Memory B cell (primary cell): Measurements from ENCODE around the gene UBE2R2.
"Not testable (repeated sequence)": the region's sequence is repeated elsewhere in the genome, so short reads cannot be mapped to it uniquely, and the experiment has no call there.

Experiments used
- ATAC-seq: fragments of 150-1000 bp; cut with Tn5 transposase; 2 replicates; pipeline ENCODE4 v1.10.0; 2021; ENCODE audit warnings: low read depth, mild to moderate bottlenecking, moderate library complexity
- DNase-seq, 2 donors: peaks; one replicate each; pipeline ENCODE4 v3.0.0; 2022; ENCODE audit warnings: low spot score in 2 of 2
- H3K27ac Mint-ChIP-seq: one replicate; pipeline ENCODE4 v1.8.0; 2022; ENCODE audit warnings: mild to moderate bottlenecking, moderate library complexity, mixed read lengths
- H3K27me3 Mint-ChIP-seq: one replicate; pipeline ENCODE4 v1.8.0; 2022; ENCODE audit warnings: mixed read lengths
- H3K36me3 Mint-ChIP-seq: one replicate; pipeline ENCODE4 v1.8.0; 2022; ENCODE audit warnings: mild to moderate bottlenecking, mixed read lengths
- H3K4me1 Mint-ChIP-seq: one replicate; pipeline ENCODE4 v1.8.0; 2022; ENCODE audit warnings: mixed read lengths
- H3K4me3 Mint-ChIP-seq: one replicate; pipeline ENCODE4 v1.8.0; 2022; ENCODE audit warnings: mild to moderate bottlenecking, moderate library complexity, mixed read lengths
- H3K9me3 Mint-ChIP-seq: one replicate; pipeline ENCODE4 v1.8.0; 2022; ENCODE audit warnings: mixed read lengths

UBE2R2 gene

GRCh38 chr9:33931326-33931725, 114.4 kb downstream of the UBE2R2 start:
- H3K27me3 Mint-ChIP-seq, result no peaks in the 10 kb centered on the region
- H3K27ac Mint-ChIP-seq, result no peak overlapping the region
- ATAC-seq (no peak), DNase-seq (no peak)
- H3K9me3 Mint-ChIP-seq, result no peaks in the 10 kb centered on the region
- no peaks in the 10 kb centered on the region for H3K4me1 Mint-ChIP-seq
- H3K4me3 Mint-ChIP-seq, result no peak overlapping the region
- H3K36me3 Mint-ChIP-seq, result peaks cover 33% of the 10 kb centered on the region

DNA sequence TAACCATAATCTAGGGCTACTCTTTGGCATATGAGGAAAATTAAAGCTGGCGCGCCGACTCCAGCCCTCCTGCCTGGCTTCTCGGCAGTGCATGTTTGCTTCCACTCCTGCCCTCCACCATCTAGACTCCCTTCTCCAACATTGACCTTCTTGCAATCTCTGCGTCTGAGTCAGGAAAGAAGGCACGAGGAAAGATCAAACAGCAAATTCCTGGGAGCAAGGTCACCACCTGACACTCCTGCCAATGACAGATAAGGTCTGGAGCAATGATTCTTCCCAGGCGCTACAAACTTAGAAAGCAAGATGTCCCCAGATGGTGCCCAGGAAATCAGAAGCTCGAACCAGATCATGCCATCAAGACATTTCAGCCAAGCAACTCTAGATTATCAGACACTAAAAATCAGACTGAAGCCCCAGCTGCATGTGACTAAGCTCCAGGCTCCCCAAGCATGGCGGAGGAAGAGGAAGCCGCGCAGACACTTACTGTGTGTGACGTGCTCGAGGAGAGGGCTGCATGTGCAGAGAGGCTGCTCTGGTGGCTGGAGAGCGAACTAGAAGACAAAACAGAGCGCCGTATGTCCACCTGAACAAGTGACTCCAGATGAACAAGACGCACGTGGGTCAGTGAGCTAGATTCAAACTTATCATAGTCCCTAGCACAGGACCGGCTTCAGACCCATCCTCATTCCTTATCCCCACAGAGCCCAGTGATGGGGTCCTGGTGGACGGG, 115.3 kb downstream of the UBE2R2 start:
- DNase-seq (no peak), ATAC-seq (no peak)
- H3K36me3 Mint-ChIP-seq, result peaks cover 37% of the 10 kb centered on the region
- no peaks in the 10 kb centered on the region for H3K4me1 Mint-ChIP-seq
- no peaks in the 10 kb centered on the region for H3K9me3 Mint-ChIP-seq
- no peaks in the 10 kb centered on the region for H3K27me3 Mint-ChIP-seq
- H3K4me3 Mint-ChIP-seq, result no peak overlapping the region
- H3K27ac Mint-ChIP-seq, result no peak overlapping the region

DNA sequence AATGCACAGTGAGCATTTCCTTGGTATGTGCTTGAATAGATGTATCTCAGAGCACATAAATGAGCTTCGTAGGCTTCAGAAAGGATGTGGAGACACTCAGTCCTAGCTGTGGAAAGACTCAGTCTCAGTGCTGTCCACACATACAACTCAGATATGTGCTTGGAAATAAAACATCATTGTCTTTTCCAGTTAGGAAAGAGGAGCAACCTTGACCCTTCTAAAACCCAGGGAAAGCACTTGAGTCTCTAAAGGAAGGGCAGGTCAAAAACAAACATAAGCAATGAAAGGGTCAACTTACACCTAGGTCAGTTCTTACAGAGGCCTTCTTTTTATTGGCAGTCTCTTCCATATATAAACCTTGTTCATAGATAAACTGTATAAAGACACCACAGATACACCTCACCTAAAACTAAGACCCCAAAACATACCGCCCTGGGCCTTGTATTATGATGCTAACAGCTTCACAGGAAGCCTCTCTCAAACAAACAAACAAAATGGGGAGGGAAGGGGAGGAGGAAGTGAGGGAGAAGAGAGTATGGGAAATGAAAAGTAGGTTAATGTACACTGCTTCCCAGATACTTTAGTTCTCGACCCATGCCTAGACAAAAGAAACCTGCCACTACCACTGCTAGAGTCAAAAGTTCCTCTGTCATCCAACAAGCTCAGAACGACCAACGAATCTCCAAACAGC, 117.4 kb downstream of the UBE2R2 start:
- Mint-ChIP-seq H3K27ac (no peak overlapping the region), H3K36me3 (peaks cover 35% of the 10 kb centered on the region), H3K27me3 (no peaks in the 10 kb centered on the region), H3K4me1 (no peaks in the 10 kb centered on the region), H3K9me3 (no peaks in the 10 kb centered on the region), H3K4me3 (no peak overlapping the region)
- no peak for ATAC-seq
- DNase-seq, result no peak

DNA sequence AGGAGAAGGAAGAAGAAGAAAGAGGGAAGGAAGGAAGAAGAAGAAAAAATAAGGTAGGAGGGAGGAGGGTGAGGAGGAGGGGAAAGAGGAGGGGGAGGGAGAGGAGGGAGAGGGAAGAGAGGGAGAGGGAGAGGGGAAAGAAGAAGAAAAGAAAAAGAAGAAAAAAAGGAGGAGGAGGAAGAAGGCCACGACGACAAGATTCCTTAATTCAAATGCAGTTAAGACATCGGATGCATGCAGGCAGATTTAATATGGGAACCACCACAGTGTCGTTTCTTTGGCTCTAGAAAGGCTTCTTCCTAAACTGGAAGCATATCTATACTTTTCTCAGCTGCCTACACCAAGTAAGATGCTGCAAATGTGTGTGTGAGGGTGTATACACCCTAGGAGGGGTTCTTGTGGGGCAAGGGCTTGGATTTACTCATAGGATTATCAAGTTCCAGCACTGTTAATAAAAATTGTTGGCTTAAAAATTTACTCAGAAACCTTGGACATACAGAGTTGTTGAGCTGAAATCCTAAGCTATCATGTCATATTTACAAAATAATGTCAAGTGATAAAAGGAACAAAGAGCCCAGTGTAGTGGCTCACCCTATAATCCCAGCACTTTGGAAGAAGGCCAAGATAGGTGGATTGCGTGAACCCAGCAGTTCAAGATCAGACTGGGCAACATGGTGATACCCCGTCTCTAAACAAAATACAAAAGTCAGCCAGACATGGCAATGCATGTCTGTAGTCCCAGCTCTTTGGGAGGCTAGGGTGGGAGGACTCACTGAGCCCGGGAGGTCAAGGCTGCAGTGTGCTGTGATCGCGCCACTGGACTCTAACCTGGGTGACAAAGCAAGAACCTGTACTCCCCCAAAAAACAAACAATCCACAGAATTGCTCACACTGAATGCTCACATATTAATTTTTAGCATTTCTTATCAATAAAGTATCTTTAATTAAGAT, 123.2 kb downstream of the UBE2R2 start:
- Mint-ChIP-seq H3K36me3 (peaks cover 33% of the 10 kb centered on the region), H3K9me3 (no peaks in the 10 kb centered on the region), H3K27me3 (no peaks in the 10 kb centered on the region), H3K27ac (no peak overlapping the region), H3K4me1 (no peaks in the 10 kb centered on the region), H3K4me3 (no peak overlapping the region)
- no peak for ATAC-seq
- no peak for DNase-seq

DNA sequence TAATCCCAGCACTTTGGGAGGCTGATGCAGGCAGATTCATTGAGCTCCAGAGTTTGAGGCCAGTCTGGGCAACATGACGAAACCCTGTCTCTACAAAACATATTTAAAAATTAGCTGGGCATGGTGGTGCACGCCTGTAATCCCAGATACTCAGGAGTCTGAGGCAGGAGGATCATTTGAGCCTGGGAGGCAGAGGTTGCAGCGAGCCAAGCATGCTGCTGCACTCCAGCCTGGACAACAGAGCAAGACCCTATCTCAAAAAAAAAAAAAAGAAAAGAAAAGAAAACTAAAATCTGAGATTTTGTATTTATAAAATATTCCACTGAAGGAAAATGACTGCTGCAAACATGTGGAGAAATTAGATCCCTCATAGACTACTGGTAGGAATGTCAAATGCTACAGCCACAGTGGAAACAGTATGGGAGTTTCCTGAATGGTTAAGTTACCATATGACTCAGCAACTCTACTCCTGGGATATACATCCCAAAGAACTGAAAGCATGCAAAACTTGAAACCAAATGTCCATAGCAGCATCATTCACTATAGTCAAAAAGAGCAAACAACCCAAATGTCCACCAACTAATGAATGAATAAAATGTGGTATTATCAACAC, 125.6 kb downstream of the UBE2R2 start:
- Mint-ChIP-seq H3K36me3 (peaks cover 31% of the 10 kb centered on the region), H3K27me3 (no peaks in the 10 kb centered on the region), H3K9me3 (no peaks in the 10 kb centered on the region), H3K4me3 (no peak overlapping the region), H3K27ac (no peak overlapping the region), H3K4me1 (no peaks in the 10 kb centered on the region)
- ATAC-seq (no peak), DNase-seq (no peak)

GRCh38 chr9:33943389-33943788, 126.4 kb downstream of the UBE2R2 start:
- no peaks in the 10 kb centered on the region for H3K27me3 Mint-ChIP-seq
- H3K36me3 Mint-ChIP-seq, result peaks cover 37% of the 10 kb centered on the region
- H3K27ac Mint-ChIP-seq, result no peak overlapping the region
- H3K4me1 Mint-ChIP-seq, result no peaks in the 10 kb centered on the region
- ATAC-seq, result no peak
- H3K9me3 Mint-ChIP-seq, result no peaks in the 10 kb centered on the region
- no peak overlapping the region for H3K4me3 Mint-ChIP-seq
- no peak for DNase-seq

DNA sequence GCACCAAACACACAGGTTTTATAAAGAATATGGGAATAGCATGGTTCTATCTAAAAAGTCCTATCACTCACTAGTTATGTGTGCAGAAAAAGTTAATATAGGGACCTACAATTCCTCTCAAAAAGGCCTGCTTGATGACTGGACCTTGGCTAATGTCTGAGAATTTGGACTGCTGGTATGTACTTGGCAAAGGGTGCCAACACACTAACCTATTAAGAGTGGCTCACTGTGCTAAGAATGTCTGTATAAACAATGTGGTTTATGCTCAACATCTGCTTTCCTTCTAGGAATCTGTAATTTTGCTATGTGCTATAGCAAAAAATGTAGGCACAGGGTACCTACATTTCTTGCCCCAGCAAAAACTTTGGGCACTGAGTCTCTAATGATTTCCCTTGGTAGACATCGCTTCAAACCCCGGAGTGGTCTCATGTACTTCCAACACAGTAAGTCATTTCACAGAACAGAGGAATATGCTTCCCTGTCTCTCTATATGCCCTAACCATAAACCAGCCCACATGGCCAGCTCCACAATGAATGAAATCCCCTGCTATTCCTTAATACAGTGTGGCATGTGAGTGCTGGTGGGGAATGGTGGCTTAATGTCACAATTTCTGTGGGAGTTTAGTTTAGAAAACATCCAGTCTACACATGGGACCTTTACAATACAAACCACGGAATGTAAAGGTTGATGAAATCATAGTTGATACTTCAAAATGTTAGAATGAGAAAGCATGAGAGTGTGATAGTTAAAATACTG, 130.0 kb downstream of the UBE2R2 start:
- DNase-seq (no peak), ATAC-seq (no peak)
- no peak overlapping the region for H3K27ac Mint-ChIP-seq
- H3K9me3 Mint-ChIP-seq, result no peaks in the 10 kb centered on the region
- H3K4me3 Mint-ChIP-seq, result no peak overlapping the region
- peaks cover 30% of the 10 kb centered on the region for H3K36me3 Mint-ChIP-seq
- H3K27me3 Mint-ChIP-seq, result no peaks in the 10 kb centered on the region
- H3K4me1 Mint-ChIP-seq, result no peaks in the 10 kb centered on the region

DNA sequence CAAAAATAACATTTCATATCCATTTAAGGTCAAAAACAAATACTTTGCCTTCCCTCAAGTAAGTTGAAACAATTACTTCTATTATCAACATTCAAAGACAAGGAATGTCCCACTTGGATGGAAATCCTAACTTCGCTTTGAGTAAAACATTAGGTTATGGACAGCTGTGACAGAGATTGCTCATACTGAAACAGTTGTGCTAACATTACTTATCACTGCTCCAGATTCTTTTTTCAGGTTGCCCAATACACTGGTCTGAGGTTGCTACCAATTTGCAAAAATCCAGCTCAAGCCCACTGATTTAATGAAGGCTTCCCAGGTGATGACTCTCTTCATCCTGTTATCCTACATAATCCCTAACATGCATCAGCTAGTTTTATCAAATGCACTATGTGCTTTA, 133.4 kb downstream of the UBE2R2 start:
- H3K4me3 Mint-ChIP-seq, result no peak overlapping the region
- DNase-seq, result no peak
- no peaks in the 10 kb centered on the region for H3K9me3 Mint-ChIP-seq
- ATAC-seq, result no peak
- H3K27me3 Mint-ChIP-seq, result no peaks in the 10 kb centered on the region
- H3K4me1 Mint-ChIP-seq, result no peaks in the 10 kb centered on the region
- H3K36me3 Mint-ChIP-seq, result peaks cover 34% of the 10 kb centered on the region
- H3K27ac Mint-ChIP-seq, result peak overlapping the region; percentile 25

GRCh38 chr9:33952066-33952465, 135.1 kb downstream of the UBE2R2 start:
- no peaks in the 10 kb centered on the region for H3K4me1 Mint-ChIP-seq
- H3K27ac Mint-ChIP-seq, result peak overlapping the region; percentile 60

DNA sequence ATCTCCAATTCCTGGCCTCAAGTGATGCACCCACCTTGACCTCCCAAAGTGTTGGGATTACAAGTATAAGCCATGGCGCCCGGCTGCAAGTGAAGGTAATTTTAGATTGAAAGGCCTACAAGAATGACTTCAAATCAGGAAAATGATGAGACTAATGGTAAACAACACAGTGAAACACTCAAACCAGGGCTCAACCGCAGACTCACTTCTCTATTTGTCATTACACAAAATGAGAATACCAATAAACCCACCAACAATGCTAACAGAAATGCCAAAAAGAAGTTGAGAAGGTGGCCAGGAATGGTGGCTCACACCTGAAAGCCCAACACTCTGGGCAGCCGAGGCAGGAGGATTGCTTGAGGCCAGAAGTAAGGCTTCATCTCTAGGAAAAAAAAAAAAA, 139.6 kb downstream of the UBE2R2 start:
- Mint-ChIP-seq H3K9me3 (no peaks in the 10 kb centered on the region), H3K27ac (no peak overlapping the region), H3K36me3 (peaks cover 33% of the 10 kb centered on the region), H3K27me3 (no peaks in the 10 kb centered on the region), H3K4me1 (no peaks in the 10 kb centered on the region), H3K4me3 (no peak overlapping the region)
- no peak for ATAC-seq
- DNase-seq, result no peak

More at GRCh38 chr9:33952066-33952465, 135.1 kb downstream of the UBE2R2 start:
- Mint-ChIP-seq H3K9me3 (no peaks in the 10 kb centered on the region), H3K36me3 (peaks cover 34% of the 10 kb centered on the region), H3K4me3 (no peak overlapping the region), H3K27me3 (no peaks in the 10 kb centered on the region)
- DNase-seq, result no peak
- no peak for ATAC-seq

- Mint-ChIP-seq H3K27ac (no peak overlapping the region), H3K36me3 (peaks cover 18% of the 10 kb centered on the region), H3K4me3 (no peak overlapping the region), H3K9me3 (no peaks in the 10 kb centered on the region), H3K4me1 (no peaks in the 10 kb centered on the region), H3K27me3 (no peaks in the 10 kb centered on the region)
- ATAC-seq, result no peak
- no peak for DNase-seq
Measured at GRCh38 chr9:33959725-33960124, 142.8 kb downstream of the UBE2R2 start.

- not testable (repeated sequence) for H3K27ac Mint-ChIP-seq, H3K4me3 Mint-ChIP-seq, DNase-seq, ATAC-seq, H3K4me1 Mint-ChIP-seq, H3K27me3 Mint-ChIP-seq, H3K9me3 Mint-ChIP-seq
- peaks cover 11% of the 10 kb centered on the region for H3K36me3 Mint-ChIP-seq
Measured at GRCh38 chr9:33962468-33962867, 145.5 kb downstream of the UBE2R2 start.

DNA sequence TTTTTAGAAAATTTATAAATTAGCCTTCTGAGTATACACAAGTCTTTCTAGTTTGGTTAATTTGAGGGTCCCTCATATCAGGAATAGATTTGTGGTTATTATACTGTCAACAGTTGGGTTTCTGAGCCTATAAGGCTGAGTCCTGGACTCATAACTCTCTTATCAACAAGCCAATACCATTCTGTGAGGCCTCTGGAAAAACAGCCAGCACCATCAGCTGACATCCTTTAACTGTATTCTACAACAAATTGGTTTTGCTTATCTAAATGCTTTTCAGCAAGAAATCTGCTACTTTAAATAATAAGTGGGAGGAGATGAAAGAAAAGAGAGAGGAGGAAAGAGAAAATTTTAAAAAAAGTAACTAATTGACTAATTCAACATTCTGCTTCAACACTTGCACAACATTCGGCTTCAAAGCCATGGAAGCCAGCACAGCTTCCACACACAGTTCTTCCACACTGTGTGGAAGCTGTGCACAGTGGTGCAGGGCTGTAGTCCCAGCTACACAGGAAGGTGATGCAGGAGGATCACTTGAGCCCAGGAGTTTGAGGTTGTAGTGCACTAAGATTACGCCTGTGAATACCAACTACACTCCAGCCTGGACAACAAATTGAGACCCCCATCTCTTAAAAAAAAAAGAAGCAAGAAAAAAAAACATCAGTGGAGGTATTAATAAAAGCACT, 147.3 kb downstream of the UBE2R2 start:
- no peak overlapping the region for H3K27ac Mint-ChIP-seq
- no peaks in the 10 kb centered on the region for H3K4me1 Mint-ChIP-seq
- DNase-seq (no peak), ATAC-seq (no peak)
- peaks cover 14% of the 10 kb centered on the region for H3K36me3 Mint-ChIP-seq
- no peak overlapping the region for H3K4me3 Mint-ChIP-seq
- no peaks in the 10 kb centered on the region for H3K9me3 Mint-ChIP-seq
- H3K27me3 Mint-ChIP-seq, result no peaks in the 10 kb centered on the region
